ENCODE results near the gene MECP2.

DNA sequence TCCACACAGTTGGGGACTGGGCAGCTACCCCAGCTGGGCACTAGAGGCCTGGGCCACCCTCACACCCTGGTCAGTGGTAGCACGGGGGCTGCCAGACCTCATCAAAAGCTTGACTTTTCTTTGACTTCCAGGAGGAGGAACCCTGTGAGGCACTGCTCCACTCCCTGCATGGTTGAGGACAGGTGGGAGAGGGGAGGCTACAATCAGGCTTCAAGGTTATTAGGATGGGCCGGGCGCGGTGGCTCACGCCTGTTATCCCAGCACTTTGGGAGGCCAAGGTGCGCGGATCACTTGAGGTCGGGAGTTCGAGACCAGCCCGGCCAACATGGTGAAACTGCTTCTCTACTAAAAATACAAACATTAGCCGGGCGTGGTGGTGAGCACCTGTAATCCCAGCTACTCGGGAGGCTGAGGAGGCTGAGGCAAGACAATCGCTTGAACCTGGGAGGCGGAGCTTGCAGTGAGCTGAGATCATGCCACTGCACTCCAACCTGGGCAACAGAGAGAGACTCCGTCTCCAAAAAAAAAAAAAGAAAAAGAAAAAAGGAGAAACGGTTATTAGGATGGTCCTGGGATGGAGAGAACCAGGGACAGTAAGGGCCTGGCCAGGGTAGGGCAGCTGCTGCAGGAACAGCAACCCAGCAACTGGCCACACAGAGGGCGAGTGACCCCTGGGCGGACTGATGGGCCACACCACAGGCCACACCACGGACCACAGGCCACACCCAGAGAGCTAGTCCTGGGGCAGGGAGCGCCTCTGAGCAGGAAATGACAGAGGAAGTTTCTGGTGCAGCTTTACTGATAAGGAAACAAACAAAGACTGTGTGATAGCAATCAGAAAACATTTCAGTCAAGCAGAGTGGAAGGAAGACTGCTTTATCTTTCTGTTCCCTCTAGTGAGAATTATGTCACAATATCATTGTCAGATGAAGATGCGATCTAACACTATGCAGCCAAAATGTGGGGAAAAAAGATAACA, 26.0 kb upstream of the MECP2 start:
- TF ChIP-seq, protein P1, sequence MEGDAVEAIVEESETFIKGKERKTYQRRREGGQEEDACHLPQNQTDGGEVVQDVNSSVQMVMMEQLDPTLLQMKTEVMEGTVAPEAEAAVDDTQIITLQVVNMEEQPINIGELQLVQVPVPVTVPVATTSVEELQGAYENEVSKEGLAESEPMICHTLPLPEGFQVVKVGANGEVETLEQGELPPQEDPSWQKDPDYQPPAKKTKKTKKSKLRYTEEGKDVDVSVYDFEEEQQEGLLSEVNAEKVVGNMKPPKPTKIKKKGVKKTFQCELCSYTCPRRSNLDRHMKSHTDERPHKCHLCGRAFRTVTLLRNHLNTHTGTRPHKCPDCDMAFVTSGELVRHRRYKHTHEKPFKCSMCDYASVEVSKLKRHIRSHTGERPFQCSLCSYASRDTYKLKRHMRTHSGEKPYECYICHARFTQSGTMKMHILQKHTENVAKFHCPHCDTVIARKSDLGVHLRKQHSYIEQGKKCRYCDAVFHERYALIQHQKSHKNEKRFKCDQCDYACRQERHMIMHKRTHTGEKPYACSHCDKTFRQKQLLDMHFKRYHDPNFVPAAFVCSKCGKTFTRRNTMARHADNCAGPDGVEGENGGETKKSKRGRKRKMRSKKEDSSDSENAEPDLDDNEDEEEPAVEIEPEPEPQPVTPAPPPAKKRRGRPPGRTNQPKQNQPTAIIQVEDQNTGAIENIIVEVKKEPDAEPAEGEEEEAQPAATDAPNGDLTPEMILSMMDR (conservative IDR thresholded peaks at IDR 0.05; ENCODE audit: low read length): no peak
- no peak for TF ChIP-seq EZH2phosphoT487 (IDR thresholded peaks at IDR 0.05; ENCODE audit: borderline replicate concordance, low read depth, low read length)
